Ishikawa (cell line): ENCODE data around the gene AURKAIP1.

Source experiments
- EGR1 ChIP-seq: IDR thresholded peaks from 2 replicates; pipeline ENCODE4 v1.6.1; 2012
- NFIC ChIP-seq: IDR thresholded peaks from 2 replicates; pipeline ENCODE4 v1.6.1; 2012
- RAD21 ChIP-seq: IDR thresholded peaks from 2 replicates; pipeline ENCODE4 v1.6.1; 2012; ENCODE audit warnings: low read depth
- TAF1 ChIP-seq: IDR thresholded peaks from 2 replicates; pipeline ENCODE4 v1.6.1; 2012; ENCODE audit warnings: low read depth, mild to moderate bottlenecking

DNA sequence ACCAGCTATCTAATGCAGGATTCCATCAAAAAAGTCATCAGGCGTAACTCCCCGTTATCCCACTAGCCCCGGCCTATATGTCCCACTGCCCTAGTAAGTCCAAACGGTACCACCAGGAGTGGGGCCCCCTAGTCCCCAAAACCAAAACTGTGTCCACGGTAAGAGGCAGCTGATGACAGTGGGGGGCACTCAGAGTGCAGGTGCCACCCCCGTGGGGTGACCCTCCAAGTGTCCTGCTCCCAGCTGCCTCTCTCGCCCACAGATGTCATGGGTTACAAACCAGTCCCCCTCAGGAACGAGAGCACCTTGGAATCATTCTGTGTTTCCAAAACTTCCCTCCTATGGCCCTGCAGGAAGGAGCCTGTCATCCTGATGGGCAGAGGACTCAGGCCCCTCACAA is 10.9 kb upstream of the AURKAIP1 start:
- no peak for TF ChIP-seq TAF1
- TF ChIP-seq NFIC, result no peak
- no peak for TF ChIP-seq EGR1
- no peak for TF ChIP-seq RAD21
